NCI-H82 (cell line): ENCODE data around the gene CA12.
A peak's percentile ranks its signal among the peaks of the same experiment; 100 is the strongest.

ENCODE experiments used
- DNase-seq: peaks from one replicate; lab custom pipeline; 2025; lab: John Stamatoyannopoulos, UW

CA12 gene

DNA sequence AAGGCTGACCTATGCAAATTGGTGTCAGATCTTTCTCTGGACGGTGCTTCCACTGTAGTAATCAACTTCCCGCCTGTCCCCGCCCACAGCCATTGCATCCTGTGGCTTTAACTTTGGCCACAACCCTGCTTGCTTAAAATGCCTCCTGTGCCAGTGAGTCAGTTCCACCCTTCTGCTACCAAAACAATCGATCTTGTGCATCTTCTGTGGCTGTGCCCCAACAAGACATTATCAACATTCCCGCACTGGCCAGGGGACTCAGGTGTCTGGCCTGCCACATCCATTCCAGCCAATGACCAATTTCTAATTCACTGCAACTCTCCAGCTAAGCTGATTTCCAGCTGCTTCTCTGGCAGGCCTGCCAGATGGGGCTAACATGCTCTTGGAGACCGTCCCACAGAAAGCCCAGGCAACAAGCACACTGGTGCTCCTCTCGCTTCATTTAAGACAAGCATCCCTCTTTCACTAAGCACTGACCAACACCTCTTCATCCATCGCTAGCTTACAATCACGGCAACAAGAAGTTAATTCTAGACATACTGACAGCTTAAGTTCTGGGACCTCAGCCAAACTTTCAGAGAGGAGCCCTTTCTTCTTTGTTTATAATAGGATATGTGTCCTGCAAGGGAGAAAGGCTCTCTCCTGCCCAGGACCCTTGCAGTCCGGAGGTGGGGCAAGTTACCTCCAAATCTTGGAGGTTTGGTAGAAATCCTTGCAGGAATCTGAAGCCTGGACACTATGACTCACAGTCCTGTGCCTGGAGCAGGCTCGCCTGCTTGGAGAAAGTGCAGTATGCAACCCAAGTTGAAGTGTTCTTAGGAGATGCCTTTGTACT lies 6.7 kb downstream of the CA12 start:
- DNase-seq, result peak; percentile 73

DNA sequence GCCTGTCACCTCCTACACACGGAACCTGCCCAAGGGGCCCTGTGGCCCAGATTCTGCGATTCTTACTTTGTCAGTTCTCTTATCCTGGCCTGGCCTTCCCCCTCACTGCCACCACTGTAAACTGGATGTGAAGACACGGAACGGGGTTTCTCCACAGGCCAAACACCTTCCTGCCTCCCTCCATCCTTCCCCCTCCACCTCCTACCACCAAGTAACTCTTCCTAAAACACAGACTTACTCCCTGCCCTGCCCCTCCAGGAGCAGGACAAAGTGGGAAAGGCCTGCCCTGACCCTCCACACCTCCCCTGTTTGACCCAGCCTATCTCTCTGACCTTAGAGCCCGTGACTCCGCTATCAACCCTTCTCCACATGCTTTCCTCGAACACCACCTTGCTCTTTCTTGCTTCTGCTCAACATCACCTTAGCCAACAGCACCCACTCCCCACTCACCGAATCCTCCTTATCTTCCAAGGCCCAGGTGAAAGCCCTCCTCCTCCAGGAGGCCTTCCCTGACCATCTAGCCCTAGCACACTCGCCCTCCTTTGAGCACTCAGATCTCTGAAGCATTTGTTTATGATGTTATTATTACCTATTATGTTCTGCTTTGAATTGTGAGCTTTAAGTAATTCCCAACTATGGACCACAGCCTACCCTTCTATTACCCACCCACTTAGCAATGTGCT lies 7.6 kb downstream of the CA12 start:
- DNase-seq, result no peak

GRCh38 chr15:63373330-63373729 lies 8.3 kb downstream of the CA12 start:
- DNase-seq, result no peak

DNA sequence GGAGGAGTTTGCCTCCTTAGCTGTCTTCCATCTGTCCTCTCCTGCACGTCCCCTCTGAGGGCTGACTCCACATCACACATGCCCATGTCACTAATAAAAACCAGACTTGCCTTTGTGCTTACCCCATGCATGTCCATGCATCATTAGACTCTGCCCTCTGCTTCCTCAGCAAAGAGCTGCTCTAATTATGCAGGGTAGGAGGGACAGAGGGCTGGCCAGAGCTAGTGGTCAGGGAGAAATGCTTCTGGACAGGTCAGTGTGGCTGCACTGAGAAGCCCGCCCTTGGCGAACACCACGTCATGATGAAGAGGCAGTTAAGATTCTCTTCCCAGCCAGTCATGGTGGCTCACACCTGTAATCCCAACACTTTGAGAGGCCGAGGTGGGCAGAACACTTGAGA lies 8.9 kb downstream of the CA12 start:
- DNase-seq, result no peak

GRCh38 chr15:63372018-63372705 lies 9.5 kb downstream of the CA12 start:
- no peak for DNase-seq

DNA sequence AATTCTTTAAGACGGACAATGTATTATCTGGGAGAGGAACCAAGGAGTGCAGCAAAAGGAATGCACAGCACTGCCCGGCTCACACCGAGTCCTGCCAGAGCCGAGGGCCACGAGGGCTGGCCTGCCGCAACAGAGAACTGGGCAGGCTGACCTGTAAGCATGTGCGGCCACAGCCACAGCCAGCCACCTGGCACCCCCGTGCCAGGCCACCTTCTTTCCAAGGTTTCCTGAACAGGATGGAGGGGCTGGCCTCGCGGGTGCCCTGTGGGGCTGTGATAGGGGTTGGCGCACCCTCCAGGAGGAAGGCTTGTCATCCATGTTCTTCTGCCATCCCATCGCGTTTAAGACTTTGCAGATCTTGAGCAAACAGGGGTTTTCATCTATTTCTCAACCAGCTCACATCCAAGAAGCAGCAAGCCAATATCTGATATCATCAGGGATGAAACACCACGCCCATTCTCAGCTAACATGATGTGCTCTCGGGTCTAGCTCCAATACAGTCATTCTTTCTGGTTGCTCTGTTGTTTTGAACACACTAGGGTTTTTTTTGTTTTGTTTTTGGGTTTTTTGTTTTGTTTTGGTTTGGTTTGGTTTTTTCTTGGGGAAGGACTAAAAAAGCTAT lies 10.2 kb downstream of the CA12 start:
- no peak for DNase-seq

DNA sequence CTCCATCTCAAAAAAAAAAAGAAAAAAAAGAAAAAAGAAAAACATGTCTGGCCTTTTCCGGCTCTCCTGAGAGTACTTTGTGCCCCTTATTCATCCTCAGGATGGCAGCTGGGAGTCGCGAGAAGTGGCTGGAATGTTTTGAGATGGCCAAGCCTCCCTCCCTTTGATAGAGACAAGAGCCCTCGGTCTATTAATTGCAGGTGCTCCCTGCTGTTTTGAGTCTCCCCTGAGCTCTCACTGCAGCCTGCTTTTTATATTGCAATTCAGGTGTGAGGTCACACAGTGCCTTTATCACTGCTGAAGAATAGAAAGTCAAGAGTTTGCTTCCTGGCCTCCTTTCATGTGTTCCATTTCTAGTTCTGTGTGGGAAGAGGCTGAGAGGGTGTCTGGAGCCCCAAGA lies 10.9 kb downstream of the CA12 start:
- DNase-seq, result no peak

GRCh38 chr15:63369781-63370180 lies 11.9 kb downstream of the CA12 start:
- no peak for DNase-seq

- no peak for DNase-seq
Observed at GRCh38 chr15:63369296-63369695, 12.3 kb downstream of the CA12 start.

DNA sequence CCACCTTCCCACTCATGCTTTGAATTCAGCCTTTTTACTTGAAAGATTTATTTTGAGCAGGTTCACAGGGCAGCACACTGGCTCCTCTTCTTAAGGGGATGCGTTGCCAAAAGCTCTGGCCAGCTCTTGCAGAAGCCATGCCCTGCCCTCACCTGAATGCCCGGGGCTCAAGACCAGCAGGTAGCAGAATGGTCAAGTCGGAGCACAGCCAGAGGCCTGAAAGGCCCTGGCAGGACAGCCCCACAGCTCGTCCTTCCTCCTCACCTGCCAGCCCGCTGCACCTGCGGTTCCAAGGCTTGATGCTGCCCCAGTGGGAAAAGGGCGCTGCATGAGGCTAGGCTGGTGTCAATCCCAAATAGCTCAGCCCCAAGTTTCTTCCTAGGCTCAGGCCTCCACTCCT lies 13.1 kb downstream of the CA12 start:
- no peak for DNase-seq

DNA sequence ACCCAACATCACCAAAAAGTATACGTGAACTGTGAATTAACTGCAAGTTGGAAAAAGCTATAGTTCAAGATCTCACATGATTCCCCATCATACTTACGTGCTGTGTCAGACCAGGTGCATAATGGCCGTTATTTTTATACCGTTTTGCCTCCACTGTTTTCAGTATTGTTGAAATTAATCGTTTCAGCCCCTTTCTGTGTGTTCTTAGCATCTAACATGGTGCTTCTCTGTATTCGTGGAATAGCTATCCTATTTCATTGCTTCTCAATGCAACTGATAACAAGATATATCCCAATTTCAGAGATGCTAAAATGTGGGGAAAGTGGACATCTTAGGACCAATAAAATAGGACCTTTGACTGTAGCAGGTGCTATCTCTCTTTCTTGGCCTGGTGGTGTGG lies 13.7 kb downstream of the CA12 start:
- no peak for DNase-seq

- DNase-seq, result no peak
Observed at GRCh38 chr15:63367390-63367789, 14.3 kb downstream of the CA12 start.

- no peak for DNase-seq
Observed at GRCh38 chr15:63366451-63366850, 15.2 kb downstream of the CA12 start.

- DNase-seq, result no peak
Observed at GRCh38 chr15:63365273-63365680, 16.4 kb downstream of the CA12 start.

DNA sequence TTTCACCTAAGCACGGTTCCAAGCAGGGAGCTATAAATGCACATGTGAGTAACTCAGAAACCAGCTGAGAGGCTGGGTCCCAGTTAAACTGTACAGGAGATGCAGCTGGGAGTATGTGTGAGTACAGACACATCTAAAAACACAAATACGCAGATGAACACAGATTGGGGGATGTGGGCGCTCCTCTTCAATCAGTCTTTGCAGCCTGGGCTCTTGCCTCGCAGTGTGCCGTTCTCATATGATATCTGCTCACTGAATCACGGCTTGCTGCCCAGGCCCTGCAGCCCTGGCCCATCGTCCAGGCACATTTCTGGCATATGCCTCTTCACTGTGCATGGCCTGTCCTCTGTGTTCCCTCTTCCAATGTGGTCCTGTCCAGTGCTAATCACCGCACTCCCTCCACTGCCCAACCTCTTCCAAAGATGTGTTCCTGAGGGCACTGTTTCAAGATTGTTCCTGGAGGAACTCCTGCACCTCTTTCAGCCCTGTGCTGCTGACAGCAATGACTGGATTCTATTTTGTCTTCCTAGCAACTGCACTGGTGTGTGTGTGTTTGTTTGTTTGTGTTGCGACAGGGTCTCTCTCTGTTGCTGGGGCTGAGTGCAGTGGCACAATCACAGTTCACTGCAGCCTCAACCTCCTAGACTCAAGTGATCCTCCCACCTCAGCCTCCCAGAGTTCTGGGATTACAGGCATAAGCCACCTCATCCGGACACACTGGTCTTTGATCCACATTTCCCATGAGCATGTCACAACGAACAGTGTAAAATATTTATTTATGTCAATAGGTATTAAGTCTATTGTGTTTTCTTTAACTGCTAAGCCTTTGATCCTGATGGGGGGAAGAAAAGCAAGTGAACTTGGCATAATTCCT lies 17.0 kb downstream of the CA12 start:
- no peak for DNase-seq

GRCh38 chr15:63363292-63363691 lies 18.4 kb downstream of the CA12 start:
- DNase-seq, result no peak

GRCh38 chr15:63362885-63363284 lies 18.8 kb downstream of the CA12 start:
- DNase-seq, result no peak

- no peak for DNase-seq
Observed at GRCh38 chr15:63362196-63362595, 19.4 kb downstream of the CA12 start.

GRCh38 chr15:63360170-63360569 lies 21.5 kb downstream of the CA12 start:
- DNase-seq, result no peak

- DNase-seq, result no peak
Observed at GRCh38 chr15:63358241-63359029, 23.2 kb downstream of the CA12 start.

GRCh38 chr15:63357731-63358130 lies 23.9 kb downstream of the CA12 start:
- DNase-seq, result no peak
